GM13976 (cell line): Measurements from ENCODE around the gene AK6.
"Not testable (repeated sequence)": the region's sequence is repeated elsewhere in the genome, so short reads cannot be mapped to it uniquely, and the experiment has no call there.

ENCODE experiments used
- DNase-seq: peaks from one replicate; pipeline ENCODE4 v3.0.0; 2012; ENCODE audit warnings: low spot score
- in situ Hi-C: fragments of 300-500 bp; cut with MboI; formaldehyde crosslinking; loops from one replicate; pipeline ENCODE4 v1.12.0; 2022; ENCODE audit warnings: low sequenced_read_pairs, mixed read lengths, inconsistent platforms; ENCODE audit not compliant: unreplicated experiment
- TF ChIP-seq, protein P1 (sequence below): IDR thresholded peaks from 2 replicates; pipeline ENCODE4 v1.5.1; 2012; ENCODE audit warnings: borderline replicate concordance, mild to moderate bottlenecking; ENCODE audit not compliant: insufficient read depth; ENCODE audit errors: extremely low read depth, missing control alignments, control extremely low read depth

Gene AK6

DNA sequence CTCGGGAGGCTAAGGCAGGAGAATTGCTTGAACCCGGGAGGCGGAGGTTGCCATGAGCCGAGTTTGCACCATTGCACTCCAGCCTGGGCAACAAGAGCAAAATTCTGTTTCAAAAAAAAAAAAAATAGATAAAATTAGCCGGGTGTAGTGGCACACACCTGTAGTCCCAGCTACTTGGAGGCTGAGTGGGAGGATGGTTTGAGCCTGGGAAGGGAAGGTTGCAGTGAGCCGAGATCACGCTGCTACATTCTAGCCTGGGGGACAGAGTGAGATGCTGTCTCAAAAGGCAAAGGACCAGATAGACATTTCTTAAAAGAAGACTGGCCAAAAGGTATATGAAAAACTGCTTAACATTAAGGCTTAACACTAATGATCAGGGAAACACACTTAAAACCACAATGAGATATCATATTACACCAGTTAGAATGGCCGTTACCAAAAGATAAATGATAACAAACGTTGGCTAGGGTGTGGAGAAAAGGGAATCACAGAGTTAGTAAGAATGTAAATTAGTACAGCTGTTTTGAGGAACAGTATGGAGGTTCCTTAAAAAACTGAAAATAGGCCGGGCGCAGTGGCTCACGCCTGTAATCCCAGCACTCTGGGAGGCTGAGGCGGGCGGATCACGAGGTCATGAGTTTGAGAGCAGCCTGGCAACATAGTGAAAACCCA is 35.5 kb upstream of the AK6 start:
- TF ChIP-seq, protein P1, sequence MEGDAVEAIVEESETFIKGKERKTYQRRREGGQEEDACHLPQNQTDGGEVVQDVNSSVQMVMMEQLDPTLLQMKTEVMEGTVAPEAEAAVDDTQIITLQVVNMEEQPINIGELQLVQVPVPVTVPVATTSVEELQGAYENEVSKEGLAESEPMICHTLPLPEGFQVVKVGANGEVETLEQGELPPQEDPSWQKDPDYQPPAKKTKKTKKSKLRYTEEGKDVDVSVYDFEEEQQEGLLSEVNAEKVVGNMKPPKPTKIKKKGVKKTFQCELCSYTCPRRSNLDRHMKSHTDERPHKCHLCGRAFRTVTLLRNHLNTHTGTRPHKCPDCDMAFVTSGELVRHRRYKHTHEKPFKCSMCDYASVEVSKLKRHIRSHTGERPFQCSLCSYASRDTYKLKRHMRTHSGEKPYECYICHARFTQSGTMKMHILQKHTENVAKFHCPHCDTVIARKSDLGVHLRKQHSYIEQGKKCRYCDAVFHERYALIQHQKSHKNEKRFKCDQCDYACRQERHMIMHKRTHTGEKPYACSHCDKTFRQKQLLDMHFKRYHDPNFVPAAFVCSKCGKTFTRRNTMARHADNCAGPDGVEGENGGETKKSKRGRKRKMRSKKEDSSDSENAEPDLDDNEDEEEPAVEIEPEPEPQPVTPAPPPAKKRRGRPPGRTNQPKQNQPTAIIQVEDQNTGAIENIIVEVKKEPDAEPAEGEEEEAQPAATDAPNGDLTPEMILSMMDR, result no peak
- no peak for DNase-seq
- in situ Hi-C loops, result no loop called here

DNA sequence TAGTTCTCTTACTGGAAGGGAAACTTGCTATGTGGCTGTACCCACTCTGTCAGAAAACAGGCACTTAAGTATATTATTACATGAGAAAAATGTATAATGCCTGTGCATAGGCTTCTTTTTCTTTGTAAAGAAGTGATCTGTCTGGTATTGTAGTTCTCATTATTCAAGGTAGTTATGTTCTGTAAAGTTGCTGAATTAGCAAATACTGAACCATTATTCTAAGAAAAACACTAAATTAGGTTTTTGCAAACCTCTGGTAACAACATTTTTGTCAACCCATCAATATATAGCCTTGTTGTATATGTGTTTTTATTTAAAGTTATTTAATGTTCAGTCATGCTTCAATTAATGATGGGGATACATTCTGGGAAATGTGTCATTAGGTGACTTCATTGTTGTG is 9.1 kb upstream of the AK6 start:
- TF ChIP-seq, protein P1, result no peak
- DNase-seq, result no peak
- in situ Hi-C loops, result no loop called here

DNA sequence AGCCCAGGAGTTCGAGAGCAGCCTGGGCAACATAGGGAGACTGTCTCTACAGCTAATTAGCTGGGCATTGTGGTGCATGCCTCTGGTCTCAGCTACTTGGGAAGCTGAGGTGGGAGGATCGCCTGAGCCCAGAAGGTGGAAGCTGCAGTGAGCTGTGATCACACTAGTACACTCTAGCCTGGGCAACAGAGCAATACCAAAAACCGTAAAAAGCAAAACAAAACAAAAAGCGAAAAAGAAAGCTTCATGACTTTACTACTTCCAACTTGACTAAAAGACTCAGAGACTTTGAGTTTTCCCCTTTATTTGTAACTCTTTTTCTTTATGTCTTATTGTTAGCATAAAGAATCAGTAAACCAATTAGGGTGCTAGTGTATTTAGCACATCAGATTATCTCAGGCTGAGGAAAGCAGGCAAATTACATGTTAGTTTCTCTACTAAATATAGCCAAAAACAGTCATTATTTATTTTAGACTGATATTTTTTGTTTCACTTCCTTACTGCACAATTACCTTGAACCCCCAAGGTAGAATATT is 5.7 kb upstream of the AK6 start:
- DNase-seq, result peak; percentile 49
- TF ChIP-seq, protein P1, result no peak
- in situ Hi-C loops, result loop anchor here (25.0 kb wide), 1 partner anchor 288 kb away; the partner anchor contains the start of gene SLC30A5

DNA sequence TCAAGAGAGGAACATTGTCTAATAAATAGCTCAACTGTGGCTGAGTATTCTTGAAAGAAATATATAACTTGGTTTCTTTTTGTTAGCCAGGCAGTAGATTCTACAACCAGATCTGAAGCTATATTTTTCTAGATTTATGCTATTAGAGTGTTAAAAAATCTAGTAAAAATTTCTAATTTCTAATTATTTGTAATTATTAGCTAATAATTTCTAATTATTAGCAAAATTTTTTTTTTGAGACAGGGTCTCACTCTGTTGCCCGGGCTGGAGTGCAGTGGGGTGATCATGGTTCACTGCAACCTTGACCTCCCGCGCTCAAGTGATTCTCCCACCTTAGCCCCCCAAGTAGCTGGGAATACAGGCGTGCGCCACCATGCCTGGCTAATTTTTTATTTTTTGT is 3.1 kb upstream of the AK6 start:
- no peak for DNase-seq
- TF ChIP-seq, protein P1, result no peak
- in situ Hi-C loops, result loop anchor here (25.0 kb wide), 1 partner anchor 285 kb away; the partner anchor contains the start of gene SLC30A5

DNA sequence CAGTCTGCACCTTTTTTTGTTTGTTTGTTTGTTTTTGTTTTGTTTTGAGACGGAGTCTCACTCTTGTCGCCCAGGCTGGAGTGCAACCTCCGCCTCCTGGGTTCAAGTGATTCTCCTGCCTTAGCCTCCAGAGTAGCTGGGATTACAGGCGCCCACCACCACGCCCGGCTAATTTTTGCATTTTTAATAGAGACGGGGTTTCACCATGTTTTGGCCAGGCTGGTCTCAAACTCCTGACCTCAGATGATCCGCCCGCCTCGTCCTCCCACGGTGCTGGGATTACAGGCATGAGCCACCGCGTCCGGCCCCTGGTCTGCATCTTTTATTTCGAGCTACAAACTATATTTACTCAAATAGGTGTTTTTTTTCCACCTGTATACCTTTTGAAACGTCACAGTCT is 1.0 kb upstream of the AK6 start:
- in situ Hi-C loops, result loop anchor here (25.0 kb wide), 1 partner anchor 283 kb away; the partner anchor contains the start of gene SLC30A5
- not testable (repeated sequence) for DNase-seq

DNA sequence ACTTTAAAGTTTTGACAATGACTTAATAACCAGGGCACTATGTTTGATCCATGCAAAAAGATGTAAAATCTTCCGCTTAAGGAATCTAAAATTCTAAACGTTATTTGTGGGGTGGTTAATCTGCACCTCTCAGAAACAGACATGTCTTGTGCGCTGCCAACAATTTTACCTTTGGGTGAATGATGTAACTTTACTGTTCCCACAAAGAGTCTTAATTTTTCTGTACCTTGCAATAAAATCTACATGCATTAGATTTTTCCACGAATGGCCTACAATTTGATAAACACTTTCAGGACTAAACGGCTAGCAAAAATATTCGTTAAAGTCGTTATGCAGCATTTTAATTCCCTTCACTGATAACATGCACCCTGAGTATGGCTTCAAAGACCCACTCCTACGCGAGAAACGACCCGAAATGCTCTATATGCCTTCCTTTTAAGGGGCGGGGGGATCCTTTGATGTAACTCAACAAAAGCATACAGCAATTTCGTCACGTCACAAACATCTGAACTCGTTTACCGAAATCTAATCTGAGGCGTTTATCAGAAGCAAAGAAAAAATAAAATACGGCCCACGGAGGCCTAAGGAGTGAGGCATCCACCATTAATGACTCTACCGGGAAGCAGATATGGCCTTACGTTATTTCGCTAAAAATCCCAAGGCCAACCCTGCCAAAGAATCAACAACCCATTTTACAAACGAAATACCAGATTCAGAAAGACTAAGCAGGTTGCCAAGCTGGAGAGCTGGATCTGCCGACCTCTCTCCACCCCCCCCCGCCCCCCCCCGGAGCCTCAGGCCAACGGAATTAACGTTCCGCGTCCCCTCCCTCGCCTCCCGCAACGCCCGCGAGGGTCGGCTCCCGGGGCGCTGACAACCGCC is 621 bp downstream of the AK6 start:
- in situ Hi-C loops, result loop anchor here (25.0 kb wide), 1 partner anchor 281 kb away; the partner anchor contains the start of gene SLC30A5
- DNase-seq, result peak; percentile 22
- TF ChIP-seq, protein P1, result no peak
